D721Med (cell line): ENCODE results near the gene OR3A2.
"Not testable (repeated sequence)": the region's sequence is repeated elsewhere in the genome, so short reads cannot be mapped to it uniquely, and the experiment has no call there.

Experiments
- DNase-seq: peaks from one replicate; pipeline ENCODE4 v3.0.0; 2011; ENCODE audit warnings: low spot score; ENCODE audit not compliant: insufficient read length
- FAIRE-seq: peaks from 2 replicates; lab custom pipeline; 2011; peaks lifted over from hg19 to GRCh38; lab: Jason Lieb, UNC
- TF ChIP-seq, protein P1 (sequence below): IDR thresholded peaks from 2 replicates; pipeline ENCODE4 v1.5.1; 2012; ENCODE audit warnings: mild to moderate bottlenecking, control low read depth; ENCODE audit not compliant: insufficient read depth; ENCODE audit errors: missing control alignments

The OR3A2 gene

DNA sequence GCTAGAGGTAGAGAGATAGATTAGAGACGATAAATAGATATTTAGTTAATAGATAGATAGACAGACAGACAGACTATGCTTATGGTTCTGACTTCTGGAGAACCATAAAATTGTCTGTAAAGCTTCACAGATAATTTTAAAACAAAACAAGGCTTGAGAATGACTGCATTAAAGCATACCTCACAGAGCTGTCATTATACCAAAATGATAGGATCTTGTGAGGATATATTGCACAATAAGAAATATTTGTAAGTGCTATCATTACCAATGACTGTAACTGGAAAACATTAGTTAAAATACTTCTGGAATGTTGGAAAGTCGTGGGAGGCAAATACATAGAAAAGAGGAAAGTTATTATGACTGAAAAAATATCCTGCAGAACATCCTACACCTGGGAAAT, 15.7 kb upstream of the OR3A2 start:
- FAIRE-seq = no peak
- DNase-seq = no peak
- TF ChIP-seq, protein P1, sequence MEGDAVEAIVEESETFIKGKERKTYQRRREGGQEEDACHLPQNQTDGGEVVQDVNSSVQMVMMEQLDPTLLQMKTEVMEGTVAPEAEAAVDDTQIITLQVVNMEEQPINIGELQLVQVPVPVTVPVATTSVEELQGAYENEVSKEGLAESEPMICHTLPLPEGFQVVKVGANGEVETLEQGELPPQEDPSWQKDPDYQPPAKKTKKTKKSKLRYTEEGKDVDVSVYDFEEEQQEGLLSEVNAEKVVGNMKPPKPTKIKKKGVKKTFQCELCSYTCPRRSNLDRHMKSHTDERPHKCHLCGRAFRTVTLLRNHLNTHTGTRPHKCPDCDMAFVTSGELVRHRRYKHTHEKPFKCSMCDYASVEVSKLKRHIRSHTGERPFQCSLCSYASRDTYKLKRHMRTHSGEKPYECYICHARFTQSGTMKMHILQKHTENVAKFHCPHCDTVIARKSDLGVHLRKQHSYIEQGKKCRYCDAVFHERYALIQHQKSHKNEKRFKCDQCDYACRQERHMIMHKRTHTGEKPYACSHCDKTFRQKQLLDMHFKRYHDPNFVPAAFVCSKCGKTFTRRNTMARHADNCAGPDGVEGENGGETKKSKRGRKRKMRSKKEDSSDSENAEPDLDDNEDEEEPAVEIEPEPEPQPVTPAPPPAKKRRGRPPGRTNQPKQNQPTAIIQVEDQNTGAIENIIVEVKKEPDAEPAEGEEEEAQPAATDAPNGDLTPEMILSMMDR = no peak

DNA sequence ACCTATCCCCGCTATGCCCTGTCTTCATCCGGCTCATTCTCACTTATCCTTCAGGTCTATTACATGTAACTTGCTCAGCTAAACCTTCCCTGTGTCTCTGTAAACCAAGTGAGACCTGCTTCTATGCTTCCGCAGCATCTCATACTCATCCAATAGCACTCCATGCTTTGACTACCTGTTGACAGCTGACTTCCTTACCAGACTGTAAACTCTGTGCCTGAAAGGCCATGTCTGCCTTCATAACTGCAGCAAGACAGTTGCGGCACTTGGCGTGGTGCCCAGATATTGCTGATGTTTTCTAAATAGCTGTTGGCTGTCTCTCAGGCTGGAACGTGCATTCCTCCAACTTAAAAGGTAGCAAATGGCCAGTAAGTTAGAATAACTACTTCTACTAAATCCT, 13.9 kb upstream of the OR3A2 start:
- no peak for FAIRE-seq
- no peak for DNase-seq
- TF ChIP-seq, protein P1 = no peak

DNA sequence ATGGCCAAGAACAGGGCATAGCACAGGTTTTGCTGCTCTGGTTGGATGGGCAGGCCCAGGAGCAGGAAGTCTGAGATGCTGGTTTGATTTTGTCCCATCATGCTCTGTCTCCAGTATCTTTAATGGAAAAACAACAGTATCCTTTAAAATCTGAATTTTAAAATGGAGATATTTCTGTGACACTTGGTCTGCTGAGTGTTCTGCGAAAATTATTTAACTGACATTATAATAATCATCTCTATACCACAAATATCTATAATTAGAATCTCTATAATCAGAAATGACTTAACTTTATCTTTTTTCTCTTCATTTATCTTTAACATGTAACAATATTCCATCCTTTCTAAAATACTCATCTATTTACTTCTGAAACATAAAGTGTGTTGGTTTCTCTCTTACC, 12.2 kb upstream of the OR3A2 start, which contains the start of gene OR1E1:
TSS of gene OR1E1 (minus strand) at position 101 of the 400 bp plus-strand sequence. CDS start at position 101, 0 bp downstream.
- DNase-seq (no peak), FAIRE-seq (no peak)
- TF ChIP-seq, protein P1 = no peak

DNA sequence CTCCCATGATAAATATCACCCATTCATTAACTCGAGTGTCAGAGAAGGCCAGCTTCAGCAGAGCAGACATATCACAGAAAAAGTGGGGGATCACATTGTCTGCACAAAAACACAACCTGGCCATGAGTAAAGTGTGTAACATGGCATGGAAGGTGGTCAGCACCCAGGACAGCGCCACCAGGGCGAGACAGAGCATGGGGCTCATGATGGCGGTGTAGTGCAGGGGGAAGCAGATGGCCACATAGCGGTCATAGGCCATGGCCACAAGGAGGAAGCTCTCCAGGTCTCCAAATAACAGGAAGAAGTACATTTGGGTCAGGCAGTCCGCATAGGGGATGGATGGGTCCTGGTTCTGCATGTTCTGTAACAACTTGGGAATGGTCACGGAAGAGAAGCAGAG, 11.7 kb upstream of the OR3A2 start:
- DNase-seq, FAIRE-seq: not testable (repeated sequence)

DNA sequence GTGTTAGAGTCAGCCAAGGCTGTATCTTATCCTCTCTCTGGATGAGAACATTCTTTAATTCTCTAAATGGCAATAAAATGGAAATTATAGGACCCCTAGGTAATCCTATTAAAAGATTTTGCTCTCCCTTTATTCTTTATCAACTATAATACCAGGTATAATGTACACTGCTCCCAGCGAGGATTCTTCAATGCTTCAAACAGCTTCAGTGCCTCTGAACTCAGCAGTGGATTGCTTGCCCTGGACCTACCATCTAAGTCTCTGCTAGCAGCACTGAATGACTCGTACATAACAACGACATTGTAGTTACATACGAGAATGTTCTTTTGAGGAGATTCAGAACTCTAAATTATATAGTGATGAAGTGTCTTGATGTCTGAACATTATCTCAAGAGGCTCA, 3.7 kb upstream of the OR3A2 start:
- DNase-seq = no peak
- TF ChIP-seq, protein P1 = no peak
- FAIRE-seq = no peak

DNA sequence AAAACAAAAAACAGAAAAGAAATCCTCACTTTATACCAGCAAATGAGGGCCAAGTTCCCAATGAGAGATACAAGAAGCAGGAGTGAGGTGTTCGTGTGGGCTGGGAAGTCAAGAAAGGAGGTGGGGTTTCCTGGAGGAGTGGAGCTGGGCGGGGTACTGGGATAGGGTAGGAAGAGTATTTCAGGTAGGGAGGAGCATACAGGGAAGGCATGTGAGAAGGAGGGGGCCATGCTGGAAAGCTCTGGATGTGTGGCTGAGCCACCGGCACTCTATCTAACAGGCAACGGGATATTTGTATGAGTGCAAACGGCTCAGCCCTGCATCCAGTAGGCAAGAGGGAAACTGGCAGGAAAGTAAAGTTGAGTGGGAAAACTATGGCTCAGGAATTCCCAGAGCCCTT, 4.2 kb downstream of the OR3A2 start:
- TF ChIP-seq, protein P1 = no peak
- DNase-seq (no peak), FAIRE-seq (no peak)

DNA sequence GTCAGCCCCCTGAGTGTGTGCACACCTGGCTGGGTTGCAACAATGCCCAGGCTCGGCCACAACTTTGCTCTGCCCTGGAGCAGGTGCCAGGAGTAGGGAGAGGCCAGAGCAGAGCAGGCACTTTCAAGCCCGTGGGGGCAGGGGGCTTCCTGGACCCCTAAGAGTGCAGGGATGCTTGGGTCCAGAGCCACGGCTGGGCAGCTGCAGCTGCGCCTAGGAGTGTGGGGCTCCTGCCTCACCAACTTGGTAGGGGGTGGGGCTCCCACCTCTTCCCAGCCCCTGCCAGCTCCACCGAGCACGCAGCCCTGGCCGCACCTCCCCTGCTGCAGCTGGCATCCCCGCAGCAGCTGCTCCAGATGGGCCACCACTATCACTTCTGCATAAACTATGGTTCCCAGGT, 7.8 kb downstream of the OR3A2 start:
- FAIRE-seq (no peak), DNase-seq (no peak)
- TF ChIP-seq, protein P1 = no peak

DNA sequence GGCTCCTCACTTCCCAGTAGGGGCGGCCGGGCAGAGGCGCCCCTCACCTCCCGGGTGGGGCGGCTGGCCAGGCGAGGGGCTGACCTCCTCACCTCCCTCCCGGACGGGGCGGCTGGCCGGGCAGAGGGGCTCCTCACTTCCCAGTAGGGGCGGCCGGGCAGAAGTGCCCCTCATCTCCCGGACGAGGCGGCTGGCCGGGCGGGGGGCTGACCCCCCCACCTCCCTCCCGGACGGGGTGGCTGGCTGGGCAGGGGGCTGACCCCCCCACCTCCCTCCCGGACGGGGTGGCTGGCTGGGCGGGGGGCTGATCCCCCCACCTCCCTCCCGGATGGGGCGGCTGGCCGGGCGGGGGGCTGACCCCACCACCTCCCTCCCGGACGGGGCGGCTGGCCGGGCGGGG, 14.9 kb downstream of the OR3A2 start:
- not testable (repeated sequence) for FAIRE-seq, DNase-seq

DNA sequence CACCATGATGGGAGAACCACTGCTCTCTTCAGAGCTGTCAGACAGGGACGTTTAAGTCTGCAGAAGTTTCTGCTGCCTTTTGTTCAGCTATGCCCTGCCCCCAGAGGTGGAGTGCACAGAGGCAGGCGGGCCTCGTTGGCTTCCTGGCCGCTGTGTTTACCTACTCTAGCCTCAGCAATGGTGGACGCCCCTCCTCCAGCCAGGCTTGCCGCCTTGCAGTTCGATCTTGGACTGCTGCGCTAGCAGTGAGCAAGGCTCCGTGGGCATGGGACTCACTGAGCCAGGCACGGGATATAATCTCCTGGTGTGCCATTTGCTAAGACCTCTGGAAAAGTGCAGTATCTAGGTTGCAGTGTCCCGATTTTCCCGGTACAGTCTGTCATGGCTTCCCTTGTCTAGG, 43.3 kb downstream of the OR3A2 start:
- DNase-seq, FAIRE-seq: not testable (repeated sequence)
